ENCODE data around the gene BRI3BP. TPM values are rescaled to one million over a fixed set of nuclear protein-coding genes. Genes with fewer than 3 reads are reported as not detected.
"Not testable (repeated sequence)": the region's sequence is repeated elsewhere in the genome, so short reads cannot be mapped to it uniquely, and the experiment has no call there.

The BRI3BP gene
- total and polyA plus RNA-seq, 4 experiments from 2014 or later = 1.7 to 9.5 (median 6.5) TPM

DNA sequence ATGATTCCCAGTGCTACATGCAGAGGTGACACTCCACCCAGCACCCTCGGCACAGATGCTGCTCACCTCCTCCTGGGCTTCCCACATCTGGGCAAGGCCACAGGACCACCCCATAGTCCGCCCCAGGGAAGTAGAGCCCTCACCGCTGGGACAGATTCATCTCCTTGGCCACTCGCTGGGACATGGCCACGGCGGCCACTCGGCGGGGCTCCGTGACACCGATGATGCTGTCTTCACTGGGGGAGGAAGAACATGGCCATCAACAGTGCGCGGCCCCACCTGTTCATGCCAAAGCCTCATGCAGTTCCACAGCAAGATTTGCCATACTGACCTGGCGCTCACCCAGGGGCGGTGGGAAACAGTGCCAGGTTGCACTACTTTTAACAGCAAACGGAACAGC is 18.2 kb upstream of the BRI3BP start:
- Mint-ChIP-seq H3K4me1 (peaks cover 0 to 1% (median 0%) of the 10 kb centered on the region in 4 donors), H3K36me3 (peaks cover 37 to 58% of the 10 kb centered on the region in 2 donors), H3K27ac (peak overlapping the region in 1 of 7 donors; percentile 53), H3K9me3 (no peaks in the 10 kb centered on the region), H3K4me3 (no peak overlapping the region), H3K27me3 (no peaks in the 10 kb centered on the region)
- H3K4me3 ChIP-seq (ENCODE audit: low read length in 2 of 2) = no peak overlapping the region
- intact Hi-C loops (cut with micrococcal nuclease) = no loop called here
- no peak for DNase-seq
- no peaks in the 10 kb centered on the region for H3K9me3 ChIP-seq (ENCODE audit: control insufficient read depth in 1 of 2, low read length in 2 of 2)
- POLR2A ChIA-PET (ENCODE audit: partially characterized antibody) = no interaction called here
- no peak overlapping the region for H3K27ac ChIP-seq (ENCODE audit: low read depth, low read length)
- CTCF ChIA-PET (ENCODE audit: partially characterized antibody) = no interaction called here
- no peaks in the 10 kb centered on the region for H3K27me3 ChIP-seq (ENCODE audit: insufficient read depth, low read length)
- peaks cover 61% of the 10 kb centered on the region for H3K36me3 ChIP-seq (ENCODE audit: insufficient read depth, low read length)
- H3K4me1 ChIP-seq (ENCODE audit: insufficient read depth, low read length) = no peaks in the 10 kb centered on the region

DNA sequence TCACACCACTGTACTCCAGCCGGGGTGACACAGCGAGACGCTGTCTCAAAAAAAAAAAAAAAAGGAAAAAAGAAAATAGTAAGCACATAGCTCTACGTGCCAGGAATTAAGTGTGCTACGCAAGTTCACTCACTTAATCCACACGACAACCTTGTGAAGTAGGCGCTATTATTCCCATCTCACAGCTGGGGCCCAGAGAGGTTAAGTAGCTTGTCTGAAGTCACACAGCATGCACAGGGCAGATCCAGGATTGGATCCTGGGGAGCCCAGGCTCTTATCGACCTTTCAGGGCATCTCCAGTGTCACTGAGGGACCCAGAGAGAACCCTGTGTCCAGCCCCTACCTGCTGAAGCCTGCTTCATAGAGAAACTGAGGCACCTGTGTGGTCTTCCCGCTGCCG is 16.4 kb upstream of the BRI3BP start:
- H3K9me3 ChIP-seq (ENCODE audit: control insufficient read depth in 1 of 2, low read length in 2 of 2) = no peaks in the 10 kb centered on the region
- no peak overlapping the region for H3K27ac ChIP-seq (ENCODE audit: low read depth, low read length)
- Mint-ChIP-seq H3K27me3 (no peaks in the 10 kb centered on the region), H3K9me3 (no peaks in the 10 kb centered on the region), H3K36me3 (peaks cover 40 to 53% of the 10 kb centered on the region in 2 donors), H3K27ac (no peak overlapping the region), H3K4me3 (no peak overlapping the region), H3K4me1 (peaks cover 0 to 1% (median 0%) of the 10 kb centered on the region in 4 donors)
- H3K27me3 ChIP-seq (ENCODE audit: insufficient read depth, low read length) = no peaks in the 10 kb centered on the region
- ChIA-PET CTCF (ENCODE audit: partially characterized antibody) (no interaction called here), POLR2A (ENCODE audit: partially characterized antibody) (no interaction called here)
- DNase-seq = no peak
- intact Hi-C loops (cut with micrococcal nuclease) = no loop called here
- H3K36me3 ChIP-seq (ENCODE audit: insufficient read depth, low read length) = peaks cover 59% of the 10 kb centered on the region
- no peaks in the 10 kb centered on the region for H3K4me1 ChIP-seq (ENCODE audit: insufficient read depth, low read length)
- H3K4me3 ChIP-seq (ENCODE audit: low read length in 2 of 2) = no peak overlapping the region

DNA sequence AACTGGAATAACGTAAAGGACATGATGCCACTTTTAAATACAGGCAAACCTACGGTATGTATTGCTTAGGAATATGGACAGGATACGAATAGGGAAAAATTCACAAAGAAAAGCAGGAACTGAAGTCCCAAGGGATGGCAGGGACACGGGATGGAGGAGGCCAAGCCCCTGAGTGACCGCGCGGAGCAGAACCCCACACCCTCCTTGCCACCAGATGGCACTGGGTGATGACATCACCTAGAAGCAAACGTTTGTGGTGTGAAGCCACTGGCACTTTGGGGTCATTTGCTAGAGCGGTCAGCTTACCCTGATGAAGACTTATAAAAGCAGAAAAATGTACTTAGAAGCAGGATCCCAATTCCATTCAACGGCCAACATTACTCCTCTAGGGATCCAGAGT is 13.9 kb upstream of the BRI3BP start:
- intact Hi-C loops (cut with micrococcal nuclease) = no loop called here
- H3K9me3 Mint-ChIP-seq = no peaks in the 10 kb centered on the region
- Histone ChIP-seq H3K36me3 (ENCODE audit: insufficient read depth, low read length) (peaks cover 60% of the 10 kb centered on the region), H3K9me3 (ENCODE audit: control insufficient read depth in 1 of 2, low read length in 2 of 2) (no peaks in the 10 kb centered on the region), H3K4me3 (ENCODE audit: low read length in 2 of 2) (no peak overlapping the region), H3K27me3 (ENCODE audit: insufficient read depth, low read length) (no peaks in the 10 kb centered on the region), H3K27ac (ENCODE audit: low read depth, low read length) (no peak overlapping the region), H3K4me1 (ENCODE audit: insufficient read depth, low read length) (no peaks in the 10 kb centered on the region)
- H3K4me3 Mint-ChIP-seq = no peak overlapping the region
- no peaks in the 10 kb centered on the region for H3K27me3 Mint-ChIP-seq
- H3K36me3 Mint-ChIP-seq = peaks cover 45 to 60% of the 10 kb centered on the region in 2 donors
- H3K27ac Mint-ChIP-seq = no peak overlapping the region
- CTCF ChIA-PET (ENCODE audit: partially characterized antibody) = no interaction called here
- peaks cover 0 to 1% (median 0%) of the 10 kb centered on the region in 4 donors for H3K4me1 Mint-ChIP-seq
- POLR2A ChIA-PET (ENCODE audit: partially characterized antibody) = no interaction called here
- DNase-seq = no peak

DNA sequence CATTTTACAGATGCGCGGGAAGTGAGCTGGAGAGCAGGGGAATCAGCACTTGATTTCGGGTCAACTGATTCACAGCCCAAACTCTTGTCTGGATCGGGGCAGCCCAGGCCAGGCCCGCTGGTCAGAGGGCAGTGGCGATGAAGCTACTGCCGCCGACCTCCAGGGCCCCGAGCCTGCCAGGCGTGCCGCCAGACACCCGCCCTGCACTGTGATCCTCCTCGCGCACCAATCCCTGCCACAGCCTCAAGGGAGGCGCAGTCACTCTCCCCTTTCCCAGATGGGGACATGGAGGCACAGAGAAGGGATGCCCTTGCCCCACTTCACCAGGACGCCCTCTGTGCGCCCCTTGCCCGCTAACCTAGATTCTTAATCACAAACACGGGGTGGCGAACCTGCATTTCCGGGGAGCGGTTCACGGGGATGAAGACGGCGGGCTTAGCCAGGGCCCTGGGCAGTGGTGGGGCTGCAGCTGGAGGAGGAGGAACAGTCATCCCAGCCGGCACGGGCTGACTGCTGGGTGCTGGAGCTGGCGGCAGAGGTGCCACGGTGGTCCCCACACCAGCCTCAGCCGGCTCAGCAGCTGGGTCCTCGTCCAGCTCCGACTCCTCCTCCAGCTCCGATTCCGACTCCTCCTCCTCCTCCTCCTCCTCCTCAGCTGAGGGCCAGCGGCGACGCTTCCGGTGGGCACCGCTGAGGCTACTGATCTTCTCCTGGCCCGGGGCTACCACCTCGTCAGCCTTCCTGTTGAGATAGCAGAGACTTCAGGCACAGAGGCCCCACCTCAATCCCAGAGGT is 13.2 kb upstream of the BRI3BP start:
- Histone ChIP-seq H3K4me3 (ENCODE audit: low read length in 2 of 2) (no peak overlapping the region), H3K9me3 (ENCODE audit: control insufficient read depth in 1 of 2, low read length in 2 of 2) (no peaks in the 10 kb centered on the region), H3K27ac (ENCODE audit: low read depth, low read length) (no peak overlapping the region), H3K36me3 (ENCODE audit: insufficient read depth, low read length) (peaks cover 55% of the 10 kb centered on the region), H3K27me3 (ENCODE audit: insufficient read depth, low read length) (no peaks in the 10 kb centered on the region), H3K4me1 (ENCODE audit: insufficient read depth, low read length) (no peaks in the 10 kb centered on the region)
- no peak overlapping the region for H3K4me3 Mint-ChIP-seq
- ChIA-PET CTCF (ENCODE audit: partially characterized antibody) (no interaction called here), POLR2A (ENCODE audit: partially characterized antibody) (no interaction called here)
- H3K27me3 Mint-ChIP-seq = no peaks in the 10 kb centered on the region
- peaks cover 45 to 58% of the 10 kb centered on the region in 2 donors for H3K36me3 Mint-ChIP-seq
- peak overlapping the region in 3 of 7 donors; percentile 22 to 63 (median 59) for H3K27ac Mint-ChIP-seq
- DNase-seq = no peak
- H3K9me3 Mint-ChIP-seq = no peaks in the 10 kb centered on the region
- intact Hi-C loops (cut with micrococcal nuclease) = no loop called here
- peaks cover 0 to 1% (median 0%) of the 10 kb centered on the region in 4 donors for H3K4me1 Mint-ChIP-seq

DNA sequence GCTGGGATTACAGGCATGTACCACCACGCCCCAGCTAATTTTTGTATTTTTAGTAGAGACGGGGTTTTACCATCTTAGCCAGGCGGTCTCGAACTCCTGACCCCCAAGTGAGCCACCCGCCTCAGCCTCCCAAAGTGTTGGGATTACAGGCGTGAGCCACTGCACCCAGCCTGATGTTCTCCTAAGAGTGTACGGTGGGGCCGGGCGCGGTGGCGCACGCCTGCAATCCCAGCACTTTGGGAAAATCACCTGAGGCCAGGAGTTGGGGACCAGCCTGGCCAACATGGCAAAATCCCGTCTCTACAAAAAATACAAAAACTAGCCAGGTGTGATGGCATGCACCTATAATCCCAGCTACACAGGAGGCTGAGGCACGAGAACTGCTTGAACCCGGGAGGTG is 6.6 kb upstream of the BRI3BP start:
- H3K9me3 ChIP-seq (ENCODE audit: control insufficient read depth in 1 of 2, low read length in 2 of 2); H3K27me3 Mint-ChIP-seq; H3K4me3 ChIP-seq (ENCODE audit: low read length in 2 of 2); POLR2A ChIA-PET (ENCODE audit: partially characterized antibody); H3K27me3 ChIP-seq (ENCODE audit: insufficient read depth, low read length); H3K9me3 Mint-ChIP-seq; DNase-seq; H3K27ac ChIP-seq (ENCODE audit: low read depth, low read length): not testable (repeated sequence)
- CTCF ChIA-PET (ENCODE audit: partially characterized antibody) = interaction anchor here (1.0 kb wide), 1 partner anchor 46 kb away, joined by 4 read pairs; no protein-coding TSS in a partner anchor
- peaks cover 20% of the 10 kb centered on the region for H3K4me1 ChIP-seq (ENCODE audit: insufficient read depth, low read length)
- peak overlapping the region in 1 of 7 donors; percentile 35 for H3K27ac Mint-ChIP-seq
- intact Hi-C loops (cut with micrococcal nuclease) = loop anchor here (5.0 kb wide), 1 partner anchor 125 kb away; the partner anchor contains the start of gene SCARB1
- peaks cover 12% of the 10 kb centered on the region for H3K36me3 ChIP-seq (ENCODE audit: insufficient read depth, low read length)
- peak overlapping the region in 2 of 8 donors; percentile 36 to 41 for H3K4me3 Mint-ChIP-seq
- peaks cover 9 to 19% (median 16%) of the 10 kb centered on the region in 4 donors for H3K4me1 Mint-ChIP-seq
- peaks cover 23 to 42% of the 10 kb centered on the region in 2 donors for H3K36me3 Mint-ChIP-seq

DNA sequence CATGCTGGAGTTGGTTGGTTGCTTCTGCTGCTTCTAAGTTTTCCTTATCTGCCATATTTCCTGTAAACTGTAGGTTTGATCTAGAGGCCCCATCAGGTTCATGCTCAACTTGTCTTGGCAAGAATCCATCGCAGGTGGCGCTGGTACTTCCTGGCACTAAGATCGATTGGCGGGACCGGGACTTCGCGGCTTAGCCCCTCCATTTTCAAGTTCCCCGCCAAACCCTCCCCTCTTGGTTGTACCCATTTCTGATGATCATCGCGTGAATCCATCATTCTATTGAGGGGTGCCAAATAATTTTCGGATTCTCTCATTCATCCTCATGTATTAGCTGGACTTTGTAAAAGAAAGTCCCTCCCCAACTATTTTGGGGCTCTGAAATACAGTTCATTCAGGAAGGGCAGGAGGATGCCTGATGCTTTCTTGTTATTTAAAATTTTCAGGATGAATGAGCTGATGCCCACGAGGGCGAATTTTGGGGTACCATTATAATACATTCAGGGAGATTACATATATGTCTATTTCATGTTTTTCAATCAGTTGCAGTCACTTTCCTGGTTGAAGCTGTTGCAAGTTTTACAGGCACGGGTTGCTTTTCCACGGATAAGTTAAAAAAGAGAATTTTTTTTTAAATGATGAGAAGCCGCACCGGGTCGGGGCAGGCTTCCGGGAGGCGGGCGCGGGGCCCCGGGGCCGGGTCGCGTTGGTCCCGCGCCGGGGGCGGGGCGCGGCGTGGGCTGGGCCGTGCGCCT is 395 bp upstream of the BRI3BP start:
- Histone ChIP-seq H3K36me3 (ENCODE audit: insufficient read depth, low read length) (no peaks in the 10 kb centered on the region), H3K4me1 (ENCODE audit: insufficient read depth, low read length) (peaks cover 35% of the 10 kb centered on the region), H3K9me3 (ENCODE audit: control insufficient read depth in 1 of 2, low read length in 2 of 2) (no peaks in the 10 kb centered on the region), H3K4me3 (ENCODE audit: low read length in 2 of 2) (peak overlapping the region; percentile 78 to 90), H3K27me3 (ENCODE audit: insufficient read depth, low read length) (no peaks in the 10 kb centered on the region), H3K27ac (ENCODE audit: low read depth, low read length) (peak overlapping the region; percentile 41)
- intact Hi-C loops (cut with micrococcal nuclease) = loop anchor here (1.0 to 2.0 kb wide), 4 partner anchors 53 to 76 kb away; partner anchors contain the start of gene AACS
- peak; percentile 81 to 91 (median 85) for DNase-seq
- peak overlapping the region; percentile 84 to 92 (median 88) for H3K4me3 Mint-ChIP-seq
- peaks cover 0 to 16% of the 10 kb centered on the region in 2 donors for H3K36me3 Mint-ChIP-seq
- CTCF ChIA-PET (ENCODE audit: partially characterized antibody) = interaction anchor here (0.8 to 2.0 kb wide), 4 partner anchors 48 to 86 kb away, joined by 3 to 6 read pairs (median 4); no protein-coding TSS in a partner anchor
- H3K27ac Mint-ChIP-seq = peak overlapping the region; percentile 79 to 95 (median 85)
- H3K4me1 Mint-ChIP-seq = peaks cover 19 to 41% (median 33%) of the 10 kb centered on the region in 4 donors
- POLR2A ChIA-PET (ENCODE audit: partially characterized antibody) = interaction anchor here (1.2 to 4.1 kb wide), 5 partner anchors 53 to 76 kb away, joined by 4 to 44 read pairs (median 9); partner anchors contain the start of gene UBC
- H3K27me3 Mint-ChIP-seq = no peaks in the 10 kb centered on the region
- peaks cover 0 to 2% (median 0%) of the 10 kb centered on the region in 8 donors for H3K9me3 Mint-ChIP-seq

All from CD4-positive, alpha-beta memory T cell (primary cell).